Upper lobe of left lung (tissue), 4 donors: ENCODE results near the gene NF2.

ENCODE experiments used
- CTCF ChIP-seq, 6 experiments: fragments of 450-650 bp in 4 of 6; fragments of 200-600 bp in 2 of 6; sonication (generic) in 2 of 6; IDR thresholded peaks; one replicate each; pipeline ENCODE4 v1.5.1; 2016 to 2019; ENCODE audit warnings: antibody characterized with exemption in 6 of 6
- EP300 ChIP-seq, 4 donors: sonication (generic); formaldehyde crosslinking; IDR thresholded peaks; one replicate each; pipeline ENCODE4 v1.5.1; 2017; ENCODE audit warnings: antibody characterized with exemption in 4 of 4, control low read depth in 2 of 4

- no peak for TF ChIP-seq CTCF (IDR thresholded peaks at IDR 0.05)
- TF ChIP-seq EP300 (IDR thresholded peaks at IDR 0.05), result no peak
Measured at GRCh38 chr22:29637181-29637580, 33.7 kb downstream of the NF2 start.
